T-helper 2 cell treated with Interferon-gamma antibody and Interleukin-4, amounts not matched to agents 100 ng/mL and 5 ng/mL, for 36 hours (primary cell): ENCODE measurements around the gene LRRK2. TPM values are rescaled to one million over a fixed set of nuclear protein-coding genes. Genes with fewer than 3 reads are reported as not detected.
"Not testable (repeated sequence)": the region's sequence is repeated elsewhere in the genome, so short reads cannot be mapped to it uniquely, and the experiment has no call there.

ENCODE experiments used
- intact Hi-C: fragments of 100-400 bp; cut with micrococcal nuclease; formaldehyde crosslinking; loops from one replicate; pipeline ENCODE4 v1.15.1; 2023
- total RNA-seq: library from RNA; stranded (reverse); gene quantifications from 2 replicates; pipeline ENCODE4 v1.2.3, GENCODE V29; 2022

The LRRK2 gene
- total RNA-seq, 1 donor from 2014 or later, result 0.14 TPM

DNA sequence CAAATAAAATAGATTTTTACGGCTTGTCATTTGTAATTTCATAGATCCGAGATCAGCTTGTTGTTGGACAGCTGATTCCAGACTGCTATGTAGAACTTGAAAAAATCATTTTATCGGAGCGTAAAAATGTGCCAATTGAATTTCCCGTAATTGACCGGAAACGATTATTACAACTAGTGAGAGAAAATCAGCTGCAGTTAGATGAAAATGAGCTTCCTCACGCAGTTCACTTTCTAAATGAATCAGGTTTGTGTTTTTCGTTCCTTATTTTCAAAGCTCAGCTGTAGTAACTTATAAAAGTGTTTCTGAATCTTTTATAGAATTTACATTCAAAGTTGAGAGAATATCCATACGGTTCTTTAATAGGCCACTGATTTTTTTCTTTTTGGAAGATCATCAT lies 89.1 kb downstream of the LRRK2 start:
- intact Hi-C loops, result loop anchor here (1.0 kb wide), 2 partner anchors 161 to 303 kb away; no protein-coding TSS in a partner anchor

GRCh38 chr12:40314927-40315326 lies 90.1 kb downstream of the LRRK2 start:
- intact Hi-C loops, result no loop called here

GRCh38 chr12:40315375-40315774 lies 90.6 kb downstream of the LRRK2 start:
- intact Hi-C loops, result no loop called here

- intact Hi-C loops, result loop anchor here (10.0 kb wide), 1 partner anchor 601 kb away; no protein-coding TSS in a partner anchor
Observed at GRCh38 chr12:40324261-40324660, 99.5 kb downstream of the LRRK2 start.

DNA sequence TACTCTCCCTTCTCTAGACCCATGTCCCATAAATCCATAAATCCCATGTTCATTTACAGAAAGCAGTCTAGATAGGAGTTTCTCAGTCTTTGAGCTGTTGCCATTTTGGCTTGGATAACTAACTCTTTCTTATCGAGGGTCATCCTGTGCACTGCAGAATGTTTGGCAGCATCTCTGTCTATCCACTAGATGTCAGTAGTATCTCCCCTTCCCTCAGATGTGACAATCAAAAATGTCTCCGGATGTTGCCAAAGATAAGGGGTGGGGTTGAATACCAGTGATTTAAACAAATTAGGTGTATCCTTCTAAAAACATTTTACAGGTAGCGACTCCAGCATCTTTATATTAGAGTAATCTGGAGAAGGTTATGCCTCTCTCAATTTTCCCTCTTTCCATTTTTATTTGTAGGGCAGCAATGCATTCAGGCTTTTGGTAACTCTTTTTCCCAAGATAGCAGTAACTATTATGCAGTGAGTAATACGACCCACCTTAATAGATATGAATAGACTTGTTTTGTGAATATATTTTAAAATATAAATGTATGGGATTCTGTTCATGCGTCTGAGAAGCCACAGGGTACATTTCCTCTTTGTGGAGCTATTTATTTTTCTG lies 100.7 kb downstream of the LRRK2 start:
- intact Hi-C loops, result loop anchor here (10.0 kb wide), 1 partner anchor 599 kb away; no protein-coding TSS in a partner anchor

DNA sequence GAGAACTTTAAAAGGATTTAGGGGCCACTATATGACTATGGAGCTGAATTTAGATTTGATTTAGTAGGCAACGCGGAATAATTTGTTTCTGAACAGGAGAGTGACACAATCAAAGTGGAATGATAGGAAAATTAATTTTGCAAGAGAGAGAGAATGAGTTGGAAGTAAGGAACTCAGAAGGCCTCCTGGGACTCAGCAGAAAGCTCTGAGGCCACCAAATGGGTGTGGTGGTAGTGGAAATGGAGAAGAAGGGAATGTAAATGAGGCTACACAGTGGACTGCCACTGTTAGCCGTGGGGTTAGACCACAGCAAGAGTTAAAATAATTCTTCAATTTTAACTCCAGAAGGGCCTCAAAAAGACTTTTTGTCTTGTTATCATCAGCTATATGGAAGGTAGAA lies 102.7 kb downstream of the LRRK2 start:
- intact Hi-C loops, result loop anchor here (10.0 kb wide), 1 partner anchor 597 kb away; no protein-coding TSS in a partner anchor

DNA sequence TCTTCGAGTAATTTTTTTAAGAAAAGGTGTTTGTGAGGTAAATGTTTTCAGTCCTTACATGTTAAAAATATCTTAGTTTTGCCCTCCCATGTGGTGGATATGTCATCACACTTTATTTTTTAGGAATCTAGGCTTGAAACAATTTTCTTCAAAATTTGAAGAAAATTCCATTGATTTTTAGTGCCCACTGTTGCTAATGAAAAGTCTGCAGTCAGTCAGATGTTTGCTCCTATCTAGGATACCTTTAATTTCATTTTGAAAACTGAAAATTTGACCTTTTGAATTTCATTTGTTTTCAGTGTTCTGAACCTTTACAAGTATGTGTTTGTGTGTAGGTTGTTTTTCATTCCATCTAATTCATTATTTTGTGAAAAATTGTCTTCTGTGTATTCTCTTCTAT lies 105.4 kb downstream of the LRRK2 start:
- intact Hi-C loops, result no loop called here

DNA sequence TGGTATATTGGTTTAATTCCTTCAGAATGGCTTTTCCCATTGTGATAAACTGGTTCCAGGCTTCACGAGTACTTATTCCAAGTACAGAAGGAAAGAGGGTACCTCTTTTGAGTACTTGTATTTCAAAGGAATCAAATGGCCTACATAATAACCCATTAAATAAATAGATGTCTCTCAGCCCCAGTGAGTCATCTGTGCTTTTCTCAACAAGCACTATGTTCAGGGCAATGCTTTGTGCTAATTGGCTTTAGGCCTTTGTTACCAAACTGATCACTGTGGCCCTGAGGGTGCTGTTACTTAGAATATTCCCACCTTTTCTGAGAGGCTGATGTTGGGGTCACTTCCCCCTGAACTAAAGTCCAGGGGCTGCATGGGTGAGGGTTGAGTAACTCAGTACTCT lies 107.1 kb downstream of the LRRK2 start:
- intact Hi-C loops, result no loop called here

DNA sequence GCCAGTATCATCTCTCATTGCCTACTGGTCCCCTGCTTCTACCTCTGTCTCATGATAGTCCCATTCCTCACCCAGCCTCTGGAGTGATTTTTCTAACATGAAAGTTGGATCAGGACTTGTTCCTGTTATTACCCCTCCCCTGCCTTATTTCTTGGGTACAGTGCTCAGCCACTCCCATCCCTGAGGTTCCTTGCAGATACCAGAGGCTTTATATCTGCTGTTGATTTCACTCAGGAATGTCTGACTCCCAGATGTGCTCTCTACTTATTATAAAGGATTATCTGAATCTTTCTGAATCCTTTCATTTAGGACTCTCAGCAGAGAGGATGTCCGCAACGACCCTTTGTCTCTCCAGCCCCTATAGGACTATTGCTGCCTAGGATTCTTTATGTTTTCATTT lies 111.2 kb downstream of the LRRK2 start:
- intact Hi-C loops, result no loop called here

DNA sequence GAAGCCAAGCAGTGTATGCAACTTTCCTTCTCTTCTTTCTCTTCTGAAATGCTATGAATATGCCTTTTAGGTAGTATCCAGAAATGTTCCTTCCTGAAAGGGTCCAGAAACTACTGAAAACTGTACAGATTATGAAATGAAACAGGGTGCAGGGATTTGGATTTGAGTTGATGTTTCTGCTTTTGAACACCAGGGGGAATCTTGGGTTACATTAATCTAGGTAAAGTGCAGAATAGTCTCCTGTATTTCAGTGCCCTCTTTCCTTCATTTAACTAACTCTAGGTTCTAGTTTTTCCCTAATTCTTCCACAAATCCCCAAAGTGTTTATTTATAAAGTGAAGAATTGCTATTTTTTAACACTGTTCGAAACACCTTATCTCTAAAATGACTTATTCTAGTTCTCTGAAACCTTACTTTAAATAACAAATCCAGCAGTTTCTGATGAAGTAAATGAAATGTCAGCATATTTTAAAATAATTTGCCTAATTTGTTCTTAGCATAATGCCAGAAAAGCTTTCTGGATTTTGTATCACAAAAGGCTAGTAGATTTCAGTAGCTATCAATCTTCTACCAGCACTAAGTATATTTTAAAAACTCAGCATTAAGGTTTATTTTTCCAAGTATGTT lies 111.9 kb downstream of the LRRK2 start:
- intact Hi-C loops, result no loop called here

GRCh38 chr12:40338071-40338470 lies 113.3 kb downstream of the LRRK2 start:
- intact Hi-C loops, result no loop called here

- intact Hi-C loops, result no loop called here
Observed at GRCh38 chr12:40338621-40339020, 113.8 kb downstream of the LRRK2 start.

DNA sequence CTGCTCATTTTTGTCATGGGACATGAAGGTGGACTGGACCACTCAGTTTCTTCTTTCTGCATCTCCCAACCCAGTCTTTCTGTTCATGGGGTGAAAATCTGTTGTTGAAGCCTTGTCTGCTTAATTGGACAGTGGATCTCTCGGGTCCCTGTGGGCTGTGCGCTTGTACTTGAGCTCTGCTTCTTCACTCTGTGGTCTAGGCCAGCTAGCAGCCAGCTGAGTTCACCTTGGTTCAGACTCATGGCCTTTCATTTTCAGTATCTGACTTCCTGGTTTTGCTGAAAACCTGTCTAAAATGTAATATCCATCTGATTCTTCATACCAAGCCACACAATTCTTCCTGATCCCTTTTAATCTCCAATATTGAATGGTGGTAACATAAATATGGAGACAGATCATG lies 117.2 kb downstream of the LRRK2 start:
- intact Hi-C loops, result no loop called here

DNA sequence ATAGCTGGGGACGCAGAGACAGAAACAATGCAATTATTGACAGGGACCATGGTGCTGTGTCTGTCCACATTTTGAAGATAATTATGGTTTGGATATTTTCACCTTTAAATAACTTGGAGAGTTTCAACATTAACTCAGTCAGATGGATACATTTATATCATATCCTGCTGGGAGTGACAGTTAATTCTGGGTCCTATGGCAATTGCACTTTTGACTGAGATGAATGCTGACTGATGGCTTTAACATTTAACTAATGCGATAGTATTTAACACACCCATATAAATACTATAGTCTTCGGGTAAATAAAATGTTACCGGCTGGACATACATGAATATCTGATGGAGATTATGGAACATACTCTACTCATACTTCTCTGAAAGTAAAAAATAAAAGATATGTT lies 118.3 kb downstream of the LRRK2 start:
- intact Hi-C loops, result no loop called here

- intact Hi-C loops, result no loop called here
Observed at GRCh38 chr12:40344312-40344711, 119.5 kb downstream of the LRRK2 start.

- intact Hi-C loops, result no loop called here
Observed at GRCh38 chr12:40351976-40352375, 127.2 kb downstream of the LRRK2 start.

GRCh38 chr12:40375076-40375475 lies 150.3 kb downstream of the LRRK2 start:
- intact Hi-C loops, result loop anchor here (2.0 kb wide), 1 partner anchor 222 kb away; no protein-coding TSS in a partner anchor

DNA sequence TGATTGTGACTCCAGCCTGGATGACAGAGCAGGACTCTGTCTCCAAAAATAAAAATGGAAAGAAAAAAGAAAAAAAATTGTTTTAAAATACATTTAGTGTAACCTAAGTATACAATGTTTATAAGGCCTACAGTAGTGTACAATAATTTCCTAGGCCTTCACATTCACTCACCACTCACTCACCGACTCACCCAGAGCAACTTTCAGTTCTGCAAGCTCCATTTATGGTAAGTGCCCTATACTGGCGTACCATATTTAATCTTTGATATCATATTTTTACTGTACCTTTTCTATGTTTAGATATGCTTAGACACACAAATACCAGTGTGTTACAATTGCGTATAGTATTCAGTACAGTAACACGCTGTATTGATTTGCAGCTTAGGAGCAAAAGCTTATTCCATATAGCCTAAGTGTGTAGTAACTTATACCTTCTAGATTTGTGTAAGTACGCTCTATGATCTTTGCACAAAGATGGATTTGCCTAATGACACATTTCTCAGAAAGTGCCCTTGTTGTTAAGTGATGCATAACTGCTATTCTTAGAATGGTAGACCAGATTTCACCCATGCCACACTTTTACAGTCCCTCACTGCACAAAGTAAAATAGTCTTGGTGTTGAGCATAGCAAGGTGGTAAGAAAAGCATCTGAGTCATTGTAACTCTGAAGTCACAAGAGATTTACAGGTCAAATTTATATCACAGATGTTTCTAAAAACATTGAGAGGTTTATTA lies 151.9 kb downstream of the LRRK2 start:
- intact Hi-C loops, result no loop called here

DNA sequence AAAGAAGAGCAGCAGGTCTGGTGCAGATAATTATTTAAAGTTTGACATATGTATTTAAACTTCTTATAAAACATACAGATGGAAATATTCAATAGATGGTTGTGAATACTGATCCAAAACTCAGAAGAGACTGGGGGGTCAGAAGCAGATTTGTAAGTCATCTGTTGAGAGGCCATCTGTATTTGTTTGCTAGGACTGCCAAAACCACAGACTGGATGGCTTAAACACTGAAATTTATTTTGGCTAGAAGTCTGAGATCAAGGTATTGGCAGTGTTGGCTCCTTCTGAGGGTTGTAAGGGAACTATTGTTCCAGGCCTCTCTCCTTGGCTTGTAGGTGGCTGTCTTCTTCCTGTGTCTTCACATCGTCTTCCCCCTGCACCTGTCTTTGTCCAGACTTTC lies 153.9 kb downstream of the LRRK2 start:
- intact Hi-C loops, result no loop called here

DNA sequence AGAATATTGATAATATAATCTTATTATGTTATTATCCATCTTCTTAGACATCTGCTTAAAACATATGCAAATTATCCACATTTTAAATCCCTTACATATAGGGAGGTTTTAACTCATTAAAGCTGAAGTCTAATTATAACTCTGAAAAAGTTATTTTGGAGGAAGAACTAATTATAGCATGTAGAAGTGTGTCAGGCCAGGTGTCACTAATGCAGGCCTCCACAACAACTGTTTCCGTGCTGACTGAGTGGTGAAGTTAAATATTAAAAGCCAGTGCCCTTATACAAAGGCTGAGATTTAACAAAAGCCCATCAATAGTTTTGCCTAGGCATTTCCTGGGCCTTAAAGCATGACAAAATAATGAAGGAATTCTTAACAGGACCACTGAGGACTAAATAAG lies 157.4 kb downstream of the LRRK2 start:
- intact Hi-C loops, result no loop called here

DNA sequence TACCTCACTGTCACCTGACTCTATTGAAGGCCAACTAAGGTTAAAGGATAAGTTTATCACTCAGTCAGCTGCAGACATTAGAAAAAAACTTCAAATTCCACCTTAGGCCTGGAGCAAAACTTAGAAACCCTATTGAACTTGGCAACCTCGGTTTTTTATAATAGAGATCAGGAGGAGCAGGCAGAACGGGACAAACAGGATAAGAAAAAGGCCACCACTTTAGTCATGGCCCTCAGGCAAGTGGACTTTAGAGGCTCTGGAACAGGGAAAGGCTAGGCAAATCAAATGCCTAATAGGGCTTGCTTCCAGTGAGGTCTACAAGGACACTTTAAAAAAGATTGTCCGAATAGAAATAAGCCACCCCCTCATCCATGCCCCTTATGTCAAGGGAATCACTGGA lies 162.5 kb downstream of the LRRK2 start:
- intact Hi-C loops, result not testable (repeated sequence)

GRCh38 chr12:40390980-40391379 lies 166.2 kb downstream of the LRRK2 start:
- intact Hi-C loops, result no loop called here
